H1 (cell line): ENCODE results near the gene CFAP161. TPM values are rescaled to one million over a fixed set of nuclear protein-coding genes. Genes with fewer than 3 reads are reported as not detected.

Experiments
- CHD1 ChIP-seq: IDR thresholded peaks from 2 replicates; pipeline ENCODE4 v1.6.1; 2012; ENCODE audit warnings: low read depth, low read length, improper control_type of control experiment
- CHD7 ChIP-seq: fragments of 300-600 bp; sonication (generic); IDR thresholded peaks from 2 replicates; pipeline ENCODE4 v1.7.1; 2012; ENCODE audit warnings: low read length, moderate library complexity, mild to moderate bottlenecking, inconsistent platforms; ENCODE audit not compliant: insufficient replicate concordance
- CTCF ChIP-seq, 3 experiments: IDR thresholded peaks; 1 replicate in 2 of 3; 2 replicates in 1 of 3; pipeline versions ENCODE4 v1.5.1 to v1.6.1; 2011; ENCODE audit warnings: low read length in 3 of 3, mild to moderate bottlenecking in 3 of 3, inconsistent platforms in 2 of 3, low read depth in 1 of 3, moderate library complexity in 1 of 3; ENCODE audit not compliant: insufficient read depth in 1 of 3; ENCODE audit errors: control extremely low read depth in 1 of 3
- FOSL1 ChIP-seq: IDR thresholded peaks from 2 replicates; pipeline ENCODE4 v1.6.1; 2011; ENCODE audit warnings: mild to moderate bottlenecking, low read depth, low read length, moderate library complexity; ENCODE audit not compliant: insufficient read depth
- GTF2F1 ChIP-seq: IDR thresholded peaks from 2 replicates; pipeline ENCODE4 v1.6.1; 2012; ENCODE audit warnings: low read depth, low read length, improper control_type of control experiment, borderline replicate concordance
- MAFK ChIP-seq: IDR thresholded peaks from 2 replicates; pipeline ENCODE4 v1.6.1; 2012; ENCODE audit warnings: low read depth, mild to moderate bottlenecking, improper control_type of control experiment, low read length
- MAX ChIP-seq: IDR thresholded peaks from 2 replicates; pipeline ENCODE4 v1.6.1; 2012; ENCODE audit warnings: inconsistent platforms
- POLR2A ChIP-seq, 2 experiments: IDR thresholded peaks; 1 replicate in 1 of 2; 2 replicates in 1 of 2; pipeline ENCODE4 v1.6.1; 2011; ENCODE audit warnings: low read depth in 2 of 2, low read length in 2 of 2, mild to moderate bottlenecking in 2 of 2; ENCODE audit errors: control extremely low read depth in 1 of 2
- POLR2AphosphoS5 ChIP-seq: IDR thresholded peaks from 2 replicates; pipeline ENCODE4 v1.6.1; 2011; ENCODE audit warnings: low read depth, low read length
- SRF ChIP-seq: IDR thresholded peaks from 2 replicates; pipeline ENCODE4 v1.6.1; 2011; ENCODE audit warnings: mild to moderate bottlenecking, low read depth, low read length, moderate library complexity
- polyA plus RNA-seq, 7 experiments: library from polyadenylated mRNA; depleted of rRNA in 3 of 7; stranded (reverse) in 5 of 7; unstranded in 2 of 7; fragments of >200 nt in 5 of 7; fragments of 200-250 nt in 2 of 7; gene quantifications; 1 replicate in 5 of 7; 2 replicates in 1 of 7; 4 replicates in 1 of 7; pipeline versions ENCODE4 v1.2.1 to v1.2.3, GENCODE V29; 2011 to 2013; ENCODE audit warnings: missing spikeins in 2 of 7, mixed read lengths in 2 of 7
- total RNA-seq: library from RNA; stranded (reverse); fragmentation: NEBNext Ultra II Directional; extraction: Animal tissue kit (Norgen Biotek cat#: 25700); gene quantifications from 2 replicates; pipeline ENCODE4 v1.2.1, GENCODE V29; 2021

CFAP161 gene
- total and polyA plus RNA-seq, 2 of the 8 experiments (the other 6 are each of a cell fraction or from before 2014, with no cell fraction given), result 0.05 TPM; not detected in 1

- TF ChIP-seq CHD7 (no peak), SRF (no peak), FOSL1 (no peak), CHD1 (no peak), CTCF (IDR thresholded peaks at IDR 0.05; ENCODE audit: control extremely low read depth in 1 of 3, insufficient read depth in 1 of 3, low read depth in 1 of 3, low read length in 3 of 3) (no peak), POLR2A (IDR thresholded peaks at IDR 0.05; ENCODE audit: control extremely low read depth in 1 of 2, low read depth in 2 of 2, low read length in 2 of 2) (no peak), GTF2F1 (no peak), MAX (no peak), MAFK (no peak), POLR2AphosphoS5 (no peak)
Measured at GRCh38 chr15:81107889-81108288, 26.2 kb upstream of the CFAP161 start (continued).
